GM06990 (cell line): ENCODE data around the gene TEKTIP1.
A peak's percentile ranks its signal among the peaks of the same experiment; 100 is the strongest.

Source experiments
- DNase-seq: peaks from one replicate; pipeline ENCODE4 v3.0.0-alpha.2; 2011; ENCODE audit not compliant: insufficient read length; ENCODE audit errors: extremely low read depth
- H3K27me3 ChIP-seq: replicated peaks from 2 replicates; pipeline ENCODE4 v1.6.0; 2011; ENCODE audit warnings: low read length; ENCODE audit not compliant: control insufficient read depth, insufficient read depth
- H3K36me3 ChIP-seq: 2 replicates; pipeline ENCODE4 v1.5.1; 2011; ENCODE audit warnings: low read length; ENCODE audit not compliant: control insufficient read depth, insufficient read depth
- H3K4me3 ChIP-seq: replicated peaks from 2 replicates; pipeline ENCODE4 v1.5.1; 2011; ENCODE audit warnings: low read depth, mild to moderate bottlenecking, control low read depth, low read length
- CTCF ChIP-seq: IDR thresholded peaks from 2 replicates; pipeline ENCODE4 v1.5.1; 2011; ENCODE audit warnings: low read length, control low read depth, mild to moderate bottlenecking, inconsistent platforms; ENCODE audit not compliant: insufficient read depth, poor library complexity, severe bottlenecking

TEKTIP1 gene

GRCh38 chr19:3538965-3539755 lies at the start of gene TEKTIP1:
Gene TEKTIP1, plus strand, starts transcription at chr19:3539174. Its CDS starts 4 bp downstream, at chr19:3539178.
- H3K27me3 ChIP-seq, result no peaks in the 10 kb centered on the region
- no peak for TF ChIP-seq CTCF
- H3K4me3 ChIP-seq, result no peak within 1 kb of the TSS
- peaks cover 17% of the 10 kb centered on the region for H3K36me3 ChIP-seq
- DNase-seq, result peak; percentile 16

GRCh38 chr19:3491396-3492119 lies 47.4 kb upstream of the TEKTIP1 start:
- Histone ChIP-seq H3K27me3 (no peaks in the 10 kb centered on the region), H3K4me3 (no peak overlapping the region), H3K36me3 (peaks cover 13% of the 10 kb centered on the region)
- no peak for TF ChIP-seq CTCF
- DNase-seq, result no peak

- no peaks in the 10 kb centered on the region for H3K27me3 ChIP-seq
- TF ChIP-seq CTCF, result no peak
- H3K36me3 ChIP-seq, result peaks cover 14% of the 10 kb centered on the region
- H3K4me3 ChIP-seq, result no peak overlapping the region
- DNase-seq, result no peak
Measured at GRCh38 chr19:3492131-3492839, 46.7 kb upstream of the TEKTIP1 start.

- H3K36me3 ChIP-seq, result peaks cover 14% of the 10 kb centered on the region
- no peak for TF ChIP-seq CTCF
- no peaks in the 10 kb centered on the region for H3K27me3 ChIP-seq
- H3K4me3 ChIP-seq, result no peak overlapping the region
- no peak for DNase-seq
Measured at GRCh38 chr19:3492919-3493318, 46.1 kb upstream of the TEKTIP1 start.

- no peaks in the 10 kb centered on the region for H3K27me3 ChIP-seq
- DNase-seq, result no peak
- peaks cover 14% of the 10 kb centered on the region for H3K36me3 ChIP-seq
- H3K4me3 ChIP-seq, result no peak overlapping the region
- TF ChIP-seq CTCF, result no peak
Measured at GRCh38 chr19:3493651-3494050, 45.3 kb upstream of the TEKTIP1 start.
